OCI-LY1 (cell line): ENCODE data around the gene TMEM126B.

Experiments
- CTCF ChIP-seq: fragments of 200-600 bp; sonication (generic), shearing (Covaris generic); IDR thresholded peaks from 2 replicates; pipeline ENCODE4 v1.5.1; 2017; ENCODE audit warnings: mild to moderate bottlenecking, antibody characterized with exemption, low read length, moderate library complexity, mixed read lengths
- EZH2 ChIP-seq: fragments of 200-600 bp; sonication (generic), shearing (Covaris generic); IDR thresholded peaks from 2 replicates; pipeline ENCODE4 v1.8.0; 2017; ENCODE audit warnings: borderline replicate concordance, mixed run types, mild to moderate bottlenecking, antibody characterized with exemption, low read length, moderate library complexity, mixed read lengths

GRCh38 chr11:85620256-85620655 is 8.1 kb upstream of the TMEM126B start:
- TF ChIP-seq CTCF = no peak
- no peak for TF ChIP-seq EZH2
